Activated CD4-positive, CD25-positive, alpha-beta regulatory T cell (primary cell): ENCODE results near the gene SPPL2B.
"Not testable (repeated sequence)": the region's sequence is repeated elsewhere in the genome, so short reads cannot be mapped to it uniquely, and the experiment has no call there.

Source experiments
- DNase-seq, 4 experiments: peaks; one replicate each; lab custom pipeline; 2025; lab: John Stamatoyannopoulos, UW

Gene SPPL2B

DNA sequence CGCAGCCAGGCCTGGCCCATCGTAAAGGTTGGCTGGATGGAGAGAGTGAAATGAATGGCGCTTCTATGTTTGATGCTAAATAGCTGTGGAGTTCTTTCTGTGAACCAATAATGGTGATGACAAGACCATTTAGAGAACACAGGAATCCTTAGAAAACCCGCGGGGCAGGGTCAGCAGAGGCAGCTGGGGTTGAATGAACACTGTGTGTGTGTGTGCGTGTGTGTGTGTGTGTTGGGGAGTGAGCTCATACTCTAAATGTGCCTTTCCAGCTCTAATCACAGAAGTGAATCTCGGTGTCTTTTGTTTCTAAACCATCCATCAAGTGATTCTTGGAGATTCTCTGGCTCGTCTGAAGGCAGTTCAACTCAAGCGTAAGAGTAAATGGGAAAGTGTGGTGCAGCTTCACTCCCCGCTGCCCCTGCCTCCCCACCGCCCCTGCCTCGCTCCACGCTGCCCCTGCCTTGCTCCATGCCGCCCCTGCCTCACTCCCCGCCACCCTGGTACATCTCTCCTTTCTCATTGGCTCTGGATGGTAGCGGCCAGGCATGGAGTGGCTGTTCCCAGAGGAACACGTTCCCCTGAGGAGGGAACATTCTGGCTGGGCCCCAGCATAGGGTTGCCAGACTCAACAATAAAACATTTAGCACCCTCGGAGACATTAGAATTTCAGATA, 52.8 kb downstream of the SPPL2B start:
- DNase-seq = no peak

DNA sequence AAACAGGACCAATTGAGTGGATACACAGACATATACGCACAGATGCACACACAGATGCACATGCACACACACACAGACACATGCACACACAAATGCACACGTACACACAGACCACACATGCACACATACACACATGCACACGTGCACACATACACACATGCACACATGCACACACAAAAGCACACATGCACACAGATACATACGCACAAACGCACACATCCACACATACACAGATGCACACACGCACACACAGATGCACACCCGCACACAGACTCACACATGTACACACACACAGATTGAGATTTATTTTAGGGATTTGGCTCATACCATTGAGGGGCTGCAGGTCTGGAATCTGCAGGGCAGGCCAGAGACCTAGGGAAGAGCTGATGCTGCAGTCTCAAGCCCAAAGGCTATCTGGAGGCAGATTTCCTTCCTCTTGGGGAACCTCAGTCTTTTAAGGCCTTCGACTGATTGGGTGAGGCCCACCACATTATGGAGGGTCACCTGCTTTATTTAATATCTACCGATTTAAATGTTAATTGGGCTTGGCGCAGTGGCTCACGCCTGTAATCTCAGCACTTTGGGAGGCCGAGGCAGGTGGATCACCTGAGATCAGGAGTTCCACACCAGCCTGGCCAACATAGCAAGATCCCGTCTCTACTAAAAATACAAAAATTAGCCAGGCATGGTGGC, 54.2 kb downstream of the SPPL2B start:
- no peak for DNase-seq

DNA sequence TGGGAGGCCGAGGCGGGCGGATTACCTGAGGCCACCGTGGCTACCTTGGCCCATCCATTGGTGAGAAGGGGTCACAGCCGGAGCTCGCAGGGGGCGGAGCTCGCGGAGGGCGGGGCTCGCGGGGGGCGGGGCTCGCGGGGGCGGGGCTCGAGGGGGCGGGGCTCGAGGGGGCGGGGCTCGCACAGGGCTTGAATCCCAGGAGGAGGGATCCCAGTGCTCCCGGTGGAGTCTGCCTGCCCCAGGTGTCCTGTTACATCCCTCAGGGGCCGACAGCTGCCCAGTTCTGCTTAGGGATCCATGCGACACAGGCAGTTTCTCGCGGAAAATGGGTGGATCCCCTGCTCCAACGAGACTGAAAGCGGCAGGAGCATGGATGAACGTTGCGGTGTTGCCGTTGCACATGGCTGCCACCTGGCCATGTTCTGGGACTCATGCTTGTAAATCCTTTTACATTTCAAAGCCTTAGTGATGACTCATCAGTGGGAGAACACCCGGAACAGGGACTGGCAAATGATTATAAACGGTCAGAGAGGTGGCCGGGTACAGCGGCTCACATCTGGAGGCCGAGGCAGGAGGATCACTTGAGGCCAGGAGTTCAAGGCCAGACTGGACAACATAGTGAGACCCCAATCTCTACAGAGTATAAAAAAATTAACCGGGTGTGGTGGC, 56.7 kb downstream of the SPPL2B start:
- no peak for DNase-seq

DNA sequence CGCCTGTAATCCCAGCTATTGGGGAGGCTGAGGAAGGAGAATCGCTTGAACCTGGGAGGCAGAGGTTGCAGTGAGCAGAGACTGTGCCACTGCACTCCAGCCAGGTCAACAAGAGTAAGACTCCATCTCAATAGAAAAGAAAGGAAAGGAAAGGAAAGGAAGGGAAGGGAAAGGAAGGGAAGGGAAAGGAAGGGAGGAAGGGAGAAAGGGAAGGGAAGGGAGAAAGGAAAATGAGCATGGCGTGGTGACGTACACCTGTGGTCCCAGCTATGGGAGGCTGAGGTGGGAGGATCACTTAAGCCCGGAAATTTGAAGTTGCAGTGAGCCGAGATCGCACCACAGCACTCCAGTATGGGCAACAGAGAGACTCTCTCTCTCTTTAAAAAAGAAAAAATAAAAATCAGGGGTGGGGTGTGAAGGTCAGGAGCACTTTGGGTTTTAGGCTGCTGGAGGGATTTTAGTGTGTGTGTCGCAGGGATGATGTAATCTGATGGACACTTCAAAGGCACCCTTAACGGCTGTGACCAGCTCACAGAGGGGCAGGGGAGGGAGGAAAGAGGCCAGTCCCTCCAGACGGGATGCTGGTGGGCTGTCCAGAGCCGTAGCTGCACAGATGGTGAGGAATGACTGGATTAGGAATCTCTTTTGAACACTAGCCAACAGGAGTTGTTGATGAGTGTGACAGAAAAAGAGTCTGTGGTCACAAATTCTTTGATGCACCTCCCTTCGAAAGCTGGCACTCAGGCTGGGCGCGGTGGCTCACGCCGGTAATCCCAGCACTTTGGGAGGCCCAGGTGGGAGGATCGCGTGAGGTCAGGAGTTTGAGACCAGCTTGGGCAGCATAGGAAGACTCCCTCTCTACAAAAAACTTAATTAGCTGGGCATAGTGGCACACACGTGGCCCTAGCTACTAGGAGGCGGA, 59.1 kb downstream of the SPPL2B start:
- DNase-seq = no peak

DNA sequence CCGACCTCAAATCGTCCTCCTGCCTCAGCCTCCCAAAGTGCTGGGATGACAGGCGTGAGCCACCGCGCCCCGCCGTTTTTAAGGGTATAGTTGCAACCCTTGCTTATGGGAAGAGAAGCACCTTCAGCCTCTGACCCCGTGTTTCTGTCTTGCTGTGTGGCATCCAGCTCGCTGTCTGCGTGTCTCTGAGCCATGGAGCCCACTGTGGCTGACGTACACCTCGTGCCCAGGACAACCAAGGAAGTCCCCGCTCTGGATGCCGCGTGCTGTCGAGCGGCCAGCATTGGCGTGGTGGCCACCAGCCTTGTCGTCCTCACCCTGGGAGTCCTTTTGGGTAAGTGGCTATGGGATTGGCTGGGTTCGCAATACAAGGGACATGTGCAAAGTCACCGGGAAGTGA, 61.1 kb downstream of the SPPL2B start:
- DNase-seq = no peak

DNA sequence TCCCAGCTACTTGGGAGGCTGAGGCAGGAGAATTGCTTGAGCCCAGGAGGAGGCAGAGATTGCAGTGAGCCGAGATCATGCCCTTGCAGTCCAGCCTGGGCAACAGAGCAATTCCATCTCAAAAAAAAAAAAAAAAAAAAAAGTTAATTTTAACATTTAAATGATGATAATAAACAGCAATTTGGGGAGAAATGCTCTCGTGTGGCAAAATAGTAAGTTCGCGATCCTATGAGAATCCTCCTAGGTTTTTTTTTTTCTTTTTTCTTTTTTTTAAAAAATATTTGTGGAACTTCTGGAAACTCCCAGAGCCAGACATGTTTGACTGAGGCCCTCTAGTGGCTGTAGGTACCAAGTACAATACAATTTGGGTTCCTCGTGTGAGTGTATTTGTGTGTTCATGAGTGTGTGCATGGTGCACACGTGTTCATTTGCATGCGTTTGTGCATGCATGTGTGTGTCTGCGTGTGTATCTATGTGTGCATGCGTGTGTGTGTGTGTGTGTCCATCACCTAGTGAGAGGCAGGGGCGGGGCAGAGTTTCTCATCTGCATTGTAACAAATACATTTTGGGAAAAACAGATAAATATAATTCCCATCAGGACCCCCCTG, 62.7 kb downstream of the SPPL2B start:
- DNase-seq = no peak

DNA sequence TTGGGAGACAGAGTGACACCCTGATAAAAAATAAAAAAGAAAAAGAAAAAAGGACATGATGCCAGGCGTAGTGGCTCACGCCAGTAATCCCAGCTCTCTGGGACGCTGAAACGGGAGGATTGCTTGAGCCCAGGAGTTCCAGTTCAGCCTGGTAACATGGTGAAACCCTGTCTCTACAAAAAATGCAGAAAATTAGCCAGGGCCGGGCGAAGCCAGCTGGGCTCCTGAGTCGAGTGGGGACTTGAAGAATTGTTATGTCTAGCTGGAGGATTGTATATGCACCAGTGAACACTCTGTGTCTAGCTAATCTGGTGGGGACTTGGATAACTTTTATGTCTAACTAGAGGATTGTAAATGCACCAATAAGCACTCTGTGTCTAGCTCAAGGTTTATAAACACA, 63.9 kb downstream of the SPPL2B start:
- DNase-seq = no peak

DNA sequence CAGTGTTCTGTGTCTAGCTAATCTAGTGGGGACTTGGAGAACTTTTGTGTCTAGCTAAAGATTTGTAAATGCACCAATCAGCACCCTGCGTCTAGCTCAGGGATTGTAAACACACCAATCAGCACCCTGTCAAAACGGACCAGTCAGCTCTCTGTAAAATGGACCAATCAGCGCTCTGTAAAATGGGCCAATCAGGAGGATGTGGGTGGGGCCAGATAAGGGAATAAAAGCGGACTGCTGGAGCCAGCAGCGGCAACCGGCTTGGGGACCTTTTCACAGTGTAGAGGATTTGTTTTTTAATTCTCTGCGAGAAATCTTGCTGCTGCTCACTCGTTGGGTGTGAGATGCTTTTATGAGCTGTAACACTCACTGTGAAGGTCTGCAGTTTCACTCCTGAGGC, 64.4 kb downstream of the SPPL2B start:
- not testable (repeated sequence) for DNase-seq

DNA sequence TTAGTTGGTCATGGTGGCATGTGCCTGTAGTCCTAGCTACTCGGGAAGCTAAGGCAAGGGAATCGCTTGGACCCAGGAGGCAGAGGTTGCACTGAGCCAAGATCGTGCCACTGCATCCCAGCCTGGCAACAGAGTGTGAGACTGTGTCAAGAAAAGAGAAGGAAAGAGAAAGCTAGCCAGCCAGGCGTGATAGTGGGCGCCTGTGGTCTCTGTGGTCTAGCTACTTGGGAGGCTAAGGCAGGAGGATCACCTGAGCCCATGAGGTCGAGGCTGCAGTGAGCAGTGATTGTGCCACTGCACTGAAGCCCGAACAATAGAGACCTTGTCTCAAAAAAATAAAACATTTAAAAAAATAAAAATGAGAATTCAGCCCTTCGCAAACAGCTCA, 65.6 kb downstream of the SPPL2B start:
- no peak for DNase-seq

DNA sequence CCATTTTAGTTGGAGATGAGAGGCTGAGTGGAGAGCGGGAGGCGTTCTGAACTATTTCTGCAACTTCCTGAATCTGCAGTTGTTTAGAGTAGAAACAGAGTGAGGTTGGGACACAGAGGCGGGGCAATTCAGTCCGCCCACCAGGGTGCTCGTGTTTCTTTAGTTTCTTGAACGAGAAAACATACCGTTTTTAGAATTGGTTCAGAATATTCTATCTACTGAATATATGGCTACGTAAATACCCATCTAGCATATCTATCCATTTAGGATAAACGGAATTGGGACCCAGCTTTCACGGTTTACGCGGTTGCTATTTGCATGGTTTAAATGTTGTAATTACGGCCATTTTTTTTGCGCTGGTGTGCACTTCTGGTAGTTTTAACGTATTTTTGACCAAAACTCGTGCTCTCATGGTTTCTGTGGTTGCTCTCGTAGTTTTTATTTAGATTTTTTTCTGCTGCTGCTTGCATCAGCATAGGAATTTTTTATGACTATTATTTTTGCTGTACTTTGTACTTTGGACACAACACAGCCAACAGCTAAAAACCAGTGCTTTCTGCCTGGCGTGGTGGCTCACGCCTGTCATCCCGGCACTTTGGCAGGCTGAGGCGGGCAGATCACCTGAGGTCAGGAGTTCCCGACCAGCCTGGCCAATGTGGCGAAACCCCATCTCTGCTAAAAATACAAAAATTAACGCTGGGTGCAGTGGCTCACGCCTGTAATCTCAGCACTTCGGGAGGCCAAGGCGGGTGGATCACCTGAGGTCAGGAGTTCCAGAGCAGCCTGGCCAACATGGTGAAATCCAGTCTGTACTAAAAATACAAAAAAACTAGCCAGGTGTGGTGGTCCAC, 66.2 kb downstream of the SPPL2B start:
- DNase-seq = no peak

DNA sequence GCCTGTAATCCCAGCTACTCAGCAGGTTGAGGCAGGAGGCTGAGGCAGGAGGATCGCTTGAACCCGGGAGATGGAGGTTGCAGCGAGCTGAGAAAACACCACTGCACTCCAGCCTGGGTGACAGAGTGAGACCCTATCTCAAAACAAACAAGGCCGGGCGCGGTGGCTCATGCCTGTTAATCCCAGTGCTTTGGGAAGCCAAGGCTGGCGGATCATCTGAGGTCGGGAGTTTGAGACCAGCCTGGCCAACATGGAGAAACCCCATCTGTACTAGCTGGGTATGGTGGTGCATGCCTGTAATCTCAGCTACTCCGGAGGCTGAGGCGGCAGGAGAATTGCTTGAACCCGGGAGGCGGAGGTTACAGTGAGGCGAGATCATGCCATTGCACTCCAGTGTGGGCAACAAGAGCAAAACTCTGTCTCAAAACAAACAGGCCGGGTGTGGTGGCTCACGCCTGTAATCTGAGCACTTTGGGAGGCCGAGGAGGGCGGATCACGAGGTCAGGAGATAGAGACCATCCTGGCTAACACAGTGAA, 66.9 kb downstream of the SPPL2B start:
- DNase-seq = not testable (repeated sequence)

DNA sequence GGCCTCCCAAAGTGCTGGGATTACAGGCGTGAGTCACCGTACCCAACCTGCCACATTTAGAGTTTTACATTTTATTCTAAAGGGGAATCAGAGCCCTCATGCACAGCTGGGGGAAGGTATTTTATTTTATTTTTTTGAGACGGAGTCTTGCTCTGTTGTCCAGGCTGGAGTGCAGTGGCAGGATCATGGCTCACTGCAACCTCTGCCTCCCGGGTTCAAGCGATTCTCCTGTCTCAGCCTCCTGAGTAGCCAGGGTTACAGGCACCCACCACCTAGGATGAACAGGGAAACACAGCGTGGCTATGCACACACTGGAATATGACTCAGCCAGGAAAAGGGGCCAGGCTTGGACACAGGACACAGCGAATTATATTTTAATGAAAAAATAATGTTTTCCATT, 68.7 kb downstream of the SPPL2B start:
- DNase-seq = not testable (repeated sequence)

DNA sequence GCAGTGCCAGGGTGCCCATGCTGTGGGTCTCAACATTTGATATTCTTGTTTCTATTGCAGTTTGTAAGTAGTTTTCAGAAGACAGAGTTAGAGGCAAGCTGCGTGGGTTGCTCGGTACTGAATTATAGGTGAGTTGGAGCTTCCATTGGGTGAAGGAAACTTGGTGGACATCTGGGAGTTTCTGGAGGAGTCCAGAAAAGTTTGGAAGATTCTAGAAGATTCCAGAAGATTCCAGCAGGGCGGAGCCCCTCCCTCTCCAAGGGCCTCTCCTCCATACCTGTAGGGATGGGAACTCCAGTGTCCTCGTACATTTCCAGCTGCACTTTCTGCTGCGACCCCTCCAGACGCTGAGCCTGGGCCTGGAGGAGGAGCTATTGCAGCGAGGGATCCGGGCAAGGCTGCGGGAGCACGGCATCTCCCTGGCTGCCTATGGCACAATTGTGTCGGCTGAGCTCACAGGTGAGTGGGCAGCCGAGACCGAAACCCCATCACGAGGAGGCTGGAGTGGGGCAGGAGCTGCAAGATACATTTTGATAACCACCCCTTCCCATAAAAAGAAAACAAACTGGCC, 70.3 kb downstream of the SPPL2B start:
- no peak for DNase-seq

DNA sequence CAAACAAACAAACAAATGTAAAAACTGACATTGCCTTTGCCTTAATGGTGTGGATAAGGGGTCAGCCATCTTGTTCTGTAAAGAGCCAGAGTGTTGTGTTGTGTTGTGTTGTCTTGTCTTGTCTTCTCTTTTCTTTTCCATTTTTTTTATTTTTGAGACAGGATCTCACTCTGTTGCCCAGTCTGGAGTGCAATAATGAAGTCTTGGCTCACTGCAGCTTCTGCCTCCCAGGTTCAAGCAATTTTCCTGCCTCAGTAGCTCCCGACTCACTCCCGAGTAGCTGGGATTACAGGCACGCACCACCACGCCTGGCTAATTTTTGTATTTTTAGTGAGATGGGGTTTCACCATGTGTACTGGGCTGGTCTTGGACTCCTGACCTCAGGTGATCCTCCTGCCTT, 71.1 kb downstream of the SPPL2B start:
- no peak for DNase-seq
